Fibroblast of peridontal ligament (primary cell): Measurements from ENCODE around the gene DYNC1I1.

Source experiments
- DNase-seq: peaks from one replicate; pipeline ENCODE4 v3.0.0-alpha.2; 2010; ENCODE audit errors: extremely low read depth

DYNC1I1 gene

GRCh38 chr7:96085953-96086352 is 313.6 kb downstream of the DYNC1I1 start:
- no peak for DNase-seq

DNA sequence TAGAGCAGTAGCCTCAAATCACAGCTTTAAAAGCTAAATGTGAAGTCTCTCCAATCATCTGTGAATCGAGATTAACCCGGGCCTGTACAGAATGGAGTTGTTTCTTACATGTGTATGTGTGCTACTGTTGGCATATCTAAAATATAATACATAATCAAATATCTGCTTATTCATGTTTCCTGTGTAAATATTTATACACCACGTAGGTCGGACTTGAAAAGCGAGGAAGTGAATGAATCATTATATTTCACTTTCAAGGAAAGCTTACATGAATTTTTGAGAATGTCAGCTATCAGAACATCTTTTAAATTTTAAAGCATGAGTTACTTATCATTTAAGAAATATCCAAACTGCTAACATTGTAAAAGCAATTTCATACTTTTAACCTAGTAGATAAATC is 316.2 kb downstream of the DYNC1I1 start:
- DNase-seq: no peak

DNA sequence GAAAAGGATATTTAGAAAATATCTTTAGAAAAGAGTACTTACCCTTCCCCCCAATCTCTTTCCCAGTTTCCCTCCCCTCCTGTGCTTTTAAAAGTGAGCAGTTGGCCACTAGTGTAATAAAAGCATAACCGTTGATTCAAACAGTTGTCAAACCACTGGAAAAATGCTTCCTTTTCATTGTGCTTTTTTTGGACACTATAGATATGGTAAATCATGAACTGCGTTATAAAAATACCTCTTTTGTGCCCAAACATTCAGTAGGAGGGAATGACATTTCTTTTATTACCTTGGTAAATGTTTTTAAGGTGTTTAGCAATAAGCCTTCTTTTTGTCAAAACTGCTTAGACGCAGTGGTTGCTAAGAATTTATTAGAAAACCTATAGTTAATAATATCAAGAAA is 317.2 kb downstream of the DYNC1I1 start:
- DNase-seq: no peak

DNA sequence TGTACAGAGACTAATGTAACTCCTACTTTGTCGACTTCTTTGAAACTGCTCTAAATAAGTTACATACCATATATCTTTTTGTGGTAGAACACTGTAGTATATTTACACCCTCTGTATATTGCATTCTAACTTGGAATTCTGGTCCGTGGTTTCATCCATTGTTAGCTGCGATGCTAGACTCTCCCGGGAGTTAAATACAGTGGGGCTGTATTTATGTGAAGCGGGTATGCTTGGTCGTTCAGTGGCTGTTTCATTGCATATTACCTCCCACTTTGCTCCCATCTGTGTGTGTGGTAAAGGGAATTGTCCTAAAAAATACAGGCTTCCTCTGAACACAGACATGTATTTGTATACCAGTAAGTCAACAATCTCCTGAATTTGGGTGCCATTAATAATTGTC is 318.4 kb downstream of the DYNC1I1 start:
- DNase-seq: no peak

GRCh38 chr7:96093435-96093834 is 321.1 kb downstream of the DYNC1I1 start:
- DNase-seq: peak; percentile 95

GRCh38 chr7:96097835-96098234 is 325.5 kb downstream of the DYNC1I1 start:
- DNase-seq: peak; percentile 91

DNA sequence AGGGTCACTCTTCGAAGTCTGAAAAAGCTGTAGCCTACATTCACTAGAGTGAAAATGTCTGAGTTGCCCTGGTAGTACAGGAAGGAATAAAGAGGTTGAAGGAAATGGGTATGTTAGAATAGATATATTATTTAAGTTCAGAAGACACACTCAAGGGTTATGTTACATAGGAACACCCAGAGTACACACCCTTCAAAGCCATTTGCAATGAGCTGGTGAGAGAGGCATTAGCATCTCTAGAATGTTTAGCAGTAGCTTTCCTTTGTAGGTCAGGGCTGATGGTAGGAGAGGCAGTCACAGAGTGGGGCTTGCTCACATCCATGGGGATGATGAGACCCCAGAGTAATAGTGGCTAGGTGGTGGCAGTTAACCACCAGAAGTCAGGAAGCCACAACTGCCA is 328.4 kb downstream of the DYNC1I1 start:
- no peak for DNase-seq

DNA sequence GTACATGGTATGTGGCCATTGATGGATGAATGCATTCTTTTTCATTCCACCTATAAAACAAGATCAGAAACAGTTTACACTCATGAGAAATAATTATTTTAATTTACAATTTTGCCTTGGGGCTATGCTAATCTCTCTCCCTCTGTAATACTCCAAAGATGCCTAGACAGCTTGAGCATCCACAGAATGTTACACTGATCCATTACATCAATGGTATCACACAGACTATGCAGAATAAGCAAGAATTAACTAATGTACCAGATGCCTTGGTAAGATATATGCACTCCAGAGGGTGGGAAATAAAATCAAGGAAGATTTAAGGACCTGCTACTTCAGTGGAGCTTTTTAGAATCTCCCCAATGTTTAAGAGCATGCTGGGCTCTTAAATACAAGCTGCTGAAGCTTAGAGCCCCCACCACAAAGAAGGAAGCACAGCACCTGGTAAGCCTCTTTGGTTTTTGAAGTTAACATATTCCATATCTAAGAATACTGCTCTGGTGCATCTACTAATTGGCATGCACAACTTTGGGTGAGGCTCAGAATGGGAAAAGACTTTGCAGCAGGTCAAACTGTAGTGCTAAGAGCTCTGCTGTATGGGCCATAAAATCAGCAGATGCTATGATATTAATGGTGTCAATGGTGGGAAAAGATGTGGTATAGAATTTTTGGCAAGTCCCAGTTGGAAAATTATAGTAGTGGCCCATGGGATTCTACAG is 329.9 kb downstream of the DYNC1I1 start:
- no peak for DNase-seq

DNA sequence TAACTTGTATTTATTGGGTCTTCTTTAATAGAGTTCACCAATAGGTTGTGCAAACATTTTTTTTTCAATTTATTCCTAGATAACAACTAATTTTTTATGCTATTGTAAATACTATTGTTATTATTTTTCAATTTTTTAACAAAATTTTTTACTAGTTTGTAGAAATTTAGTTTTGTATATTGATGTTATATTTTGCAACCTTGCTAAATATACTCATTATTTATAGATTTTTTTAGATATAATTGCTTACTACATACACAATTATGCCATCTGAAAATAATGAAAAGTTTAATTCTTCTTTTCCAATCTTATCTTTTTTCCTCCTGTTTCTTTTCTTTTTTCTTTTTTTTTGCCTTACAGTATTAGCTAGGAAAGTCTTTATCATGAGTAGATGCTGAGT is 332.6 kb downstream of the DYNC1I1 start:
- no peak for DNase-seq

DNA sequence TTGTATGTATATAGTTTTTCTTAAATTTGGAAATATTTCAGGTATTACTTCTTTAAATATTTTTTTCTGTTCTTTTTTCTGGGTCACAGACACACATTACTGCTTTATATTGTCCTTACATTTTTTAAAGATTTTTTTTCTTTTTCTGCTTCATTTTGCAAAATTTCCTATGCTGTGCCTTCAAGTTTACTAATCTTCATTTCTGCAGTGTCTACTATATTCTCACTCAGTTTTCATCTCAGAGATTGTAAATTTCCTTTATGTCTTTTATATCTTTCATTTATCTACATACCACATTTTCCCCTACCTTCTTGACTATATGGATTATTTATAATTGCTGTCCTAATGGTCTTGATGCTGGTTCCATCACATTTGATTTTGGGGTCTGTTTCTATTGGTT is 339.1 kb downstream of the DYNC1I1 start:
- no peak for DNase-seq

DNA sequence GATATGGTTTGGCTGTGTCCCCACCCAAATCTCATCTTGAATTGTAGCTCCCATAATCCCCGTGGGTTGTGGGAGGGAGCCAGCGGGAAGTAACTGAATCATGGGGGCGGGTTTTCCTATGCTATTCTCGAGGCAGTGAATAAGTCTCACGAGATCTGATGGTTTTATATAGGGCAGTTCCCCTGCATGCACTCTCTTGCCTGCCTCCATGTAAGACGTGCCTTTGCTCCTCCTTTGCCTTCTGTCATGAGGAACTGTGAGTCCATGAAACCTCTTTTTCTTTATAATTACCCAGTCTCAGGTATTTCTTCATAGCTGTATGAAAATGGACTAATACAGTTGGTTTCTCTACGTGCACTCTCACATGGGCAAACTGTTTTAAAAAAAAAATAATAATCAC is 341.8 kb downstream of the DYNC1I1 start:
- no peak for DNase-seq

- no peak for DNase-seq
These were observed 343.8 kb downstream of the DYNC1I1 start for GRCh38 chr7:96116173-96116572.

GRCh38 chr7:96118449-96119001 is 346.2 kb downstream of the DYNC1I1 start:
- peak; percentile 43 for DNase-seq

DNA sequence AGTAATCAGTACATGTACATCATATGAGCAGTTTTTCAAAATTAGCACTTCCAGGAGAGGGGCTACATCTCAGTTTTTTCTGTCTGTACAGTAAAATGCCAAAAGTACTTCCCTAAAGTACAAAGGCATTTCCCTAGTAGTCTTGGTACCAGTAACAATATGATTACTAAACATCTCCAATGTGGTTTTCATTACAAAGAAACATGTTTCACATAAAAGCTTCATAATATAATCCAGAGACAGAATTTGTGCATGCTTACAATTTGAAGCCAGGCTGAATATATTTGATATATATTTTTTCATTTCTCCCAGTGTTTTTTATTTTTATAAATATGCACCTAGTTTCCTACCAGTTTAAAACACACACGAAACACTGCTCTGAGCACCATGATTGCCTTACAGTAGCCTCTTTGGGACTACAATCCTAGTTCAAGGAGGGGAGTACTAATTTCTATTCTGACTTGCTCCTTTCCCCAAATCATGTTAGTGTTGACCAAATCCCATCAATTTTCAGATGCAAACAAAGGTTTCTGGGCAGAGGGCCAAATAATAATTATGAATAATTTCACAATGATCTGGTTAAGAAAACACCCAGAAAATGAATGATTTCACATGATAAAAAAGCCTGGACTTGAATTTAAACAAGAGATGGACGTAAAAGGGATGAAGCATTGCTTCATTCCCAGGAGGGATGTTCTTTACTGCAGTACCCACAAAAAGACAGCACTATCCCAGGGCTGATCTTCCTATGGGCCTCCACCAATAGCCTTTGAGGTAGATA is 348.3 kb downstream of the DYNC1I1 start:
- DNase-seq: peak; percentile 77

GRCh38 chr7:96121752-96122151 is 349.4 kb downstream of the DYNC1I1 start:
- no peak for DNase-seq

DNA sequence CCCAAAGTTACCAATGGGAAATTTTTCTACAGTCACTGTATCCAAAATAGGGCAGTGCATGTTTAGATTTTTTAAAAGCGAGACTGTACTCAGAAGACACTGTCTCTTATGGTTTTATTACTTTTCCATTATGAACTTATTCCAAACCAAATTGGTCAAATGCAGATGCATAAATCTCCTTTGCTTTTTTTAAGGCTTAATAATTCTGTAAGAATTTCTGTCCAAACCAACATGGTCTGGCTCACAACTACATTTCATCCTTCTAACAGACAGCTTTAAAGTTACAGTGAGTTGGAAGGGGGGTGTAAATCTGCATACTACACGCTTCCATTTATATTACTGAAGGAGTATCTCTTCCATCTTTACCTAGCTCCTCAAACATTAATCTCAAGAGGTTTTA is 350.4 kb downstream of the DYNC1I1 start:
- peak; percentile 51 for DNase-seq

GRCh38 chr7:96126382-96126781 is 354.0 kb downstream of the DYNC1I1 start:
- DNase-seq: no peak

- DNase-seq: peak; percentile 9
These were observed 355.4 kb downstream of the DYNC1I1 start for GRCh38 chr7:96127746-96128145.

DNA sequence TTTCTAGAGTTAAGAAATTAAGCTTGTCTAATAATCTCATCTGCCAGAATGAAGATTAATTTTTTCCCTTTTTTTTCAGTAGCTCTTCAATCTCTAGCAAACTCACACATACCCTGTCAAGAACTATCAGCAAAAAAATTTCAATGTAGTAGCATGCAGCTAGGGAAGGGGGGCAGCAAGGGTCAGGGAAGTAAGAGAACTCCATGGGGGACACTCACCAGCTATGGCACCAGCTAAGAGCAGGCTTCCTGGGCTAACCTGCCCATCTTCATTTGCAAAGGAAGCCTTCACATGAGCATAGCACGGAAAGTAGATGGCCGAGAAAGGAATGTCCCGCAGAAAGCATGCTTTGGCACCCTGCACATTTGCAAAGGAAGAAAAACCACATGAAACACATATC is 359.2 kb downstream of the DYNC1I1 start:
- DNase-seq: no peak

GRCh38 chr7:96135241-96135640 is 362.9 kb downstream of the DYNC1I1 start:
- DNase-seq: no peak

GRCh38 chr7:96136600-96137239 is 364.4 kb downstream of the DYNC1I1 start:
- DNase-seq: no peak

DNA sequence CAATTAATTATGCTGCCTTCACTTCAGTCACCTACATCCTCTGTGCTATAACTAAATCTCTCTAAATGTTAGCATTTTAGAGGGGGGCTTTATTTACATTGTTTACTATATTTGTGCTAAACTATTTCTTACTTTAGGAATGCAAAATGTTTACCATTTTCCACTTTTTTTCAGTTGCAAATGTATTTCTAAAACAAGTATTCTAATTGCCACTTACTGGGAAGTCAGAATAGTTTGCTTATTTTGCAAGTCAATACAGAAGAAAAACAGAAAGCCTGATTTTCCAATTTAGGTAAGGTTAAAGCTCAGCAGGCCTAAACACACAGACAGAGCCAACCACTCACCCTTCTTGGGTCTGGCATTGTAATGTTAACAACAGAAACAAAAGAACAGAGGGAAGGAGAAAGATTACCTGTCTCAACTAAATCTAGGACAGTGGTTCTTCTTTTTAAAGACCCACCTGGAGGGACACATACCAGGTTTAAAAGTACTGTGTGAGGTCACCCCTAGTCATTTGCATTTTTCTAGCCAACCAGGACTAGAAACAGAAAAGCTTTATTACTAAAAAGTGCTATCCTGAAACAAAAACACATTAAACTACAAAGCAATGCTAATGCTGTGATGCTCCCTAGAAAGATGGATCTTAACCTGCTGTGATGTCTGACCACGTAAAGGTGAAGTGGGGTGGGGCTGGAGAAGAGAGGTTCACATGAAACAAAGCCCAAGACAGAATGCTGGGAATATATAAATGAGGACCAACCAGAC is 371.3 kb downstream of the DYNC1I1 start:
- no peak for DNase-seq
